NCI-H2081 (cell line): ENCODE measurements around the gene SULT2B1.
A peak's percentile ranks its signal among the peaks of the same experiment; 100 is the strongest.
"Not testable (repeated sequence)": the region's sequence is repeated elsewhere in the genome, so short reads cannot be mapped to it uniquely, and the experiment has no call there.

Experiments
- DNase-seq, 2 experiments: peaks; one replicate each; lab custom pipeline; 2025; lab: John Stamatoyannopoulos, UW

SULT2B1 gene

DNA sequence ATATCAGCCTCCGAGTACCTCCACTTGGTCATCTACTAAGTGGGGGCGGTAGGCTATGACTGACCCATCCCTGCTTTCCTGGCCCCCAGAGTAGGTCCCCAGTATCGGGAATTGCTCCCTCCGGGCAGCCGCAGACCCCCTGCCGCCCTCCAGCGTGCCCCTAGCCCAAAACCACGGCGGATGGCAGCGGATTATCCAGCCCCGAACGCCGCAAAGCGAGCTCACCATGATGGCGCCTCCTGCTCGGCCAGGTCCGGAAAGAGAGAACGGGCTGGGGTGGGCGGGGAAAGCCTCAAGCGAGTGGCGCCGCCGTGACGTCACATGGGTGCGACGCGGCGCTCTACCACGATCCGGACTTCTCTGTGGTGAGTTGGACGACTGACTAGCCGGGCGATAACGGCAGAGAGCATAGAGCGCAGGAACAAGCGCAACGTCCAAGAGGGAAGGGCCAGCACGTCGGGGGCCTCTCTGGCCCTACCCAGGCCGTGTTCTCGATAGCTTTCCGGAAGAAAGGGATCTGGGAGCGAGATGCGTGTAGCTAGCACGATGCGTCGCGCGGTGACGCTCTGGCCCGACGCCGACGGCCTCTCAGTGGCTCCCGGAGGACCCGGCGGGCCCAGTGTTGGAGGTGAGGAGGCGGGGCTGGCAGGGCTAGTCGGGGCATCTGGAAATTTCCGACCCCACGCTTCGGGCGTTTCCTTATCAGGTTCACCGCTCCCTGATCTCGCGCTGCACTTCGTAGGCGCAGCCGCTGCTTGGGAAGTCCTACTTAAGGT is 67.1 kb downstream of the SULT2B1 start, which contains the start of the genes RPL18 and SPHK2:
RPL18 (minus strand) TSS at position 263 of the 776 bp plus-strand sequence; CDS start at position 228, 35 bp downstream.
SPHK2 (plus strand) TSS at position 591 of the 776 bp plus-strand sequence. CDS start 1,009 bp downstream, outside the sequence.
- peak; percentile 97 to 99 for DNase-seq

- DNase-seq, result no peak
Observed at GRCh38 chr19:48619692-48620585, 68.0 kb downstream of the SULT2B1 start.

- DNase-seq, result no peak
Observed at GRCh38 chr19:48623556-48624066, 71.6 kb downstream of the SULT2B1 start.

DNA sequence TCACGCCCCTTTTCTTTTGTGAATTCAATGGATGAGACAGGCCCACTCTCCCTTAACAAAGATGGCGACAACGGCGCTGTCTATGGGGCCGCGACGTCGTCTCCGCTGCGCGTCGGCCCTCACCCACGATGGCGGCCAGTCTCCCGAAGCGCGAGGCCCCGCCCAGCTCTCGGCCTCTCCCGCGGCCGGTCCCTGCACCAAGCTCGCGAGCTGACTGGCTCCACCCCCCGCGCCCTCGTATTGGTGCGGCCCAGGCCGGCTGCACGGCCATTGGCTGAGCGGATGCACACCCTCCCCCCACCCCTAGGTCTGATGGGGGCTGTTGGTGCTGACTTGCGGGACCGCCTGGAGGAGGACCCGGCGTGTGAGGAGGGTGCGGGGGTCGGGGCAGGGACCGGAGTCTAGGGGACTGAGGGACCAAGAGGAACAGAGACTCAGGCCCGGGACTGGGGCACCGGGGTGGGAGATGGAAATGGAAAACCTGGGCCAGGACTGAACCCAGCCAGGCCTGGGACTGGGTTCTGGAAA is 72.2 kb downstream of the SULT2B1 start:
- DNase-seq, result peak; percentile 96 to 98

DNA sequence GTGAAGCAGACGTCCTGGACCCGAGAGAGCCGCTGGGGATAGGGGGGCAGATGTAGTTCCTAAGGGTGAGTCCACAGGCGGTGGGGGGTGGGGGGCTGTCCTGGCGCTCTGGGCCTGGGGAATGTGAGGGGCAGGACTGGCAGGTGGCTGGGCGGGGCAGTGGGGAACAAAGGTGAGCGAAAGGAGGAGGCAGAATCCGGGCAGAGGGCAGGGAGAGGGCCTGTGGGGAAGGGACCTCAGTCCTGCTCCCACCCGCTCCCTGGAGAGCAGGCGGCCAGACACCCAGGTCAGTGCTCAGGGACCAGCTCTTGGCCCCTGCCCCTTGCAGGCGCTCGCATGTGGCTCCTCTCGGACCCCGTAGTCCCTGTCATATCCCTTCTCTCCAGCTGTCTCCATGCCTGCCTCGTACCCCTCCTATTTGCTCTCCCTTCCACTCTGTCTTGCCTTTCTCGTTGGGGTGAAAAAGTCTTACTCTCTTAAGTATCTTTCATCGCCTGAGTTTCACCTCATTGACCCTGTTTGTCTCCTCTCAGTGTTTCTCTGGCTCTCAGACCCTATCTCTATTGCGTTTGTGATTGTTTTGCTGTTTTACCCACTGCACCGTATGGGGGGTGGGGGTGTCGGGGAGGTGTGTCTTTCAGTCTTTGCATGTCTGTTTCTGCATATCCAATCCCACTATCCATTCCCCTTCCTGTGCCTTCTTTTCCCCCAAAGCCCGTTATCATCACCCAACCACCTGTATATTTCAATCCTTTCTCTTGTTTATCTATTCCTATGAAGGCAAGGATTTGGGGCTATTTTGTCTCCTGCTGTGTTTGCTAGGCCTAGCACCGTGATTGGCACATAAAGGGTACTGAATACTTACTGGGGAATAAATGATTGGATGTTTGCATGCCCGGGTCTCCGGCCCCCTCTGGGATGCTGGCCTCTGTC is 73.1 kb downstream of the SULT2B1 start:
- no peak for DNase-seq

GRCh38 chr19:48625891-48626327 is 73.9 kb downstream of the SULT2B1 start:
- no peak for DNase-seq

DNA sequence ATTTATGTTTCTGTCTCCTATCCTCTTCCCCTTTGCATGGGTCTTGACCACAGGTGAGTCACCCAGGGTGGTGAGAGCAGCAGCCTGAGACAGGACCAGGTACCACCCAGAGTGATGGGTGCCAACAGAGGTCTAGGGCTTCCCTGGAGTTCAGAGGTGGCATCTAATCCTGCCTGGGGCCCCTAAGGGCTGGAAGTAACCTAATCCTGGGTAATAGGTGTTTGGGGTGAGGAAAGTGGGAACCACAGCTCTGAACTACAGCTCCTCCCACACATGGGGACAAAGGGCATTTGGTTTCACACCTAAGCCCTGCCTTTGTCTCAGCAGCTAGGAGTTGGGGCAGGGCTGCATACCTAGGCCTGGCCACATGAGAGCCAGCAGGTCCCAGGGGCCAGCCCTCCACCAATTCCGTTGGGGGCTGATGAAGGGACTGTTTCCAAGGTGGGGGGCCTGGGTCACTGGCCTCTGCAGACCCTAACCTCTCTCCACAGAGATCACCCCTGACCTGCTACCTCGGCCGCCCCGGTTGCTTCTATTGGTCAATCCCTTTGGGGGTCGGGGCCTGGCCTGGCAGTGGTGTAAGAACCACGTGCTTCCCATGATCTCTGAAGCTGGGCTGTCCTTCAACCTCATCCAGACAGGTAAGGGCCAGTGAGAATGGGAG is 75.4 kb downstream of the SULT2B1 start:
- DNase-seq, result no peak

GRCh38 chr19:48627865-48628314 is 75.9 kb downstream of the SULT2B1 start:
- no peak for DNase-seq

DNA sequence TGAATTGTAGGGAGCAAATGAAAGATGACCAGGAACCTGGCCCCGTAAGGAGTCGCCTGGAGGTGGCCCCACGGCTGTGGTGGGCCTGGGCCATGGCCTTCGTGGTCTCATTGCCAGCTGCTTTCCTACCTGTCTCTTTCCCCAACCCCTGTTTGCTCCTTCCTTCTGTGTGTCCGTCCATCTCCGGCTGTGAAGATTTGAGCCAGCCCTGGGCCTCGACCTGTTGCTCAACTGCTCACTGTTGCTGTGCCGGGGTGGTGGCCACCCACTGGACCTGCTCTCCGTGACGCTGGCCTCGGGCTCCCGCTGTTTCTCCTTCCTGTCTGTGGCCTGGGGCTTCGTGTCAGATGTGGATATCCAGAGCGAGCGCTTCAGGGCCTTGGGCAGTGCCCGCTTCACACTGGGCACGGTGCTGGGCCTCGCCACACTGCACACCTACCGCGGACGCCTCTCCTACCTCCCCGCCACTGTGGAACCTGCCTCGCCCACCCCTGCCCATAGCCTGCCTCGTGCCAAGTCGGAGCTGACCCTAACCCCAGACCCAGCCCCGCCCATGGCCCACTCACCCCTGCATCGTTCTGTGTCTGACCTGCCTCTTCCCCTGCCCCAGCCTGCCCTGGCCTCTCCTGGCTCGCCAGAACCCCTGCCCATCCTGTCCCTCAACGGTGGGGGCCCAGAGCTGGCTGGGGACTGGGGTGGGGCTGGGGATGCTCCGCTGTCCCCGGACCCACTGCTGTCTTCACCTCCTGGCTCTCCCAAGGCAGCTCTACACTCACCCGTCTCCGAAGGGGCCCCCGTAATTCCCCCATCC is 76.7 kb downstream of the SULT2B1 start:
- DNase-seq, result no peak

- DNase-seq, result no peak
Observed at GRCh38 chr19:48629297-48629598, 77.3 kb downstream of the SULT2B1 start.

- no peak for DNase-seq
Observed at GRCh38 chr19:48629599-48630295, 77.8 kb downstream of the SULT2B1 start.

DNA sequence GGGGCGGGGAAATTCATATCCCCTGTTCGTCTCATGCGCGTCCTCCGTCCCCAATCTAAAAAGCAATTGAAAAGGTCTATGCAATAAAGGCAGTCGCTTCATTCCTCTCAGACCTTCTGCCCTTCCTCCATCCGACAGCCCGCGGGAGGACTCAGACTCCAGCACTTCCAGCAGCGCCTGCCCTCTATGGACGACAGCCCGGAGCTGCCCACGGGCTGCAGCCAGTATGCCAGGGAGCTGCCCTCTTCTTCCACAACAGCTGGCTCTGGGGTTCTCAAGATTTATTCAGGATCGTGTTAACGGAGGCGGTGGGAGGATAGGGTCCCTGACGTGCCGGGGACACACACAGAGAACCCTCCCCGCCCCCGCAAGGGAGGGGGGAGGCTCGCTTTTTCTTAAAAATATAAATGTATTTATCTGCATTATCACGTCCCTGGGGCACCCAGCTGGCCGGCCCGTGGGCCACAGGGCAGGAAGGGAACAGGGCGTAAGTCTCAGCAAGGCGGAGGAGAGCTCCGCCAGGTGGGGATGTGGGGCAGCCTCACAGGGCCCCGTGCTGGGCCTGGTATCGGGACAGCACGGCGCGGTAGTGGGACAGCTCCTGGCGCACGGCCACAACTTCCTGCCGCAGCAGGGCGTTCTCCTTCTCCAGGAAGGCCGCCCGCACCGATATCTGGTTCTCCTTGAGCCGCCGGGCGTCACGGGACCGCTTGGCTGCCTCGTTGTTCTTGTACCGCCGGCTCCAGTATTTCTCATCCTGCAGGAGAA is 78.5 kb downstream of the SULT2B1 start:
- no peak for DNase-seq

DNA sequence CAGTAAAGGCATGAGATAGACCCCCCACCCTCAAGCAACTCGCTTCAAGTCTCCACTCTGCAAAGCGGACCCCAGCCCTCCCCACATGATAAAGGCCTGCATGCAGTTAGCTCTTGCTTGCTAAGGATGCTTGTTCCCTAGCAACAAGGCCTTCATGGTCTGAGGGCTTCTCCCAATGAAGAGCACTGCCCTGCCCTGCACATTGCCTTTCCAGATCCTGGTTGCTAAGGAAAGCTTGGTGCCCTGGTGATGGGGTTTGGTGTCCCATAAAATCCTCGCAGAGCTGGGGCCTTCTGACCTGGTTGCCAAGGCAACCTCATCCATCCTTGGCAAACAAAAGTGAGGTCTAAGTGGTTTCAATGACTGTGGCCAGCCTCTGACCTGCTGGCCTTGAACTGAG is 79.3 kb downstream of the SULT2B1 start:
- no peak for DNase-seq

DNA sequence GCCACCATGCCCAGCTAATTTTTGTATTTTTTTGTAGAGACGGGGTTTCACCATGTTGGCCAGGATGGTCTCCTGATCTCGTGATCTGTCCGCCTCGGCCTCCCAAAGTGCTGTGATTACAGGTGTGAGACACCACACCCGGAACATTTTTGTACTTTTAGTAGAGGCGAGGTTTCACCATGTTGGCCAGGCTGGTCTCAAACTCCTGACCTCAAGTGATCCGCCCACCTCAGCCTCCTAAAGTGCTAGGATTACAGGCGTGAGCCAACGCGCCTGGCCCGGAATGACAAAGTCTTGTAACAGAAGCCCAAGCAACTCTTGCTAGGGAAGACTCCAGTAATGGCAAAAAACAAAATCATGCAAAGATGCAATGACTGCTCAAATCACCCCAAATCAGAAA is 80.3 kb downstream of the SULT2B1 start:
- DNase-seq, result not testable (repeated sequence)

DNA sequence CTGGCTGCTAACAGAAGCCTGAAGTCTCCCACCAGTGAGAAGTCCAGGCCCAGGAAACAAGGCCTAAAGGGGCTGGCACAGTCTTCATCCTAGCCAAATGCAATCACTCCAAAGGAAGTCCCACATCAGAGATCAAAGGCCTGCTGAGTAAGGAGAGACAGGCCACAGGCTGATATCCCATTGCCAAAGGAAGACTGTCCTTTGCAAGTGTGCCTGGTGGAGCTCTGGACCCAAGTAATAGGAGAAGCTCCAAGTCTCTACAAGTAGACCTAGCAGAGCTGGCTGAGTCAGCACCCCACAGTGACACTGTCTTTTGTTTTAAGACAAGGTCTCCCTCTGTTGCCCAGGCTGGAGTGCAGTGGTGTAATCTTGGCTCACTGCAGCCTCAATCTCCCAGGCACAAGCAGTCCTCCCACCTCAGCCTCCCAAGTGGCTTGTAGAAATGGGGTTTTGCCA is 80.7 kb downstream of the SULT2B1 start:
- DNase-seq, result no peak

DNA sequence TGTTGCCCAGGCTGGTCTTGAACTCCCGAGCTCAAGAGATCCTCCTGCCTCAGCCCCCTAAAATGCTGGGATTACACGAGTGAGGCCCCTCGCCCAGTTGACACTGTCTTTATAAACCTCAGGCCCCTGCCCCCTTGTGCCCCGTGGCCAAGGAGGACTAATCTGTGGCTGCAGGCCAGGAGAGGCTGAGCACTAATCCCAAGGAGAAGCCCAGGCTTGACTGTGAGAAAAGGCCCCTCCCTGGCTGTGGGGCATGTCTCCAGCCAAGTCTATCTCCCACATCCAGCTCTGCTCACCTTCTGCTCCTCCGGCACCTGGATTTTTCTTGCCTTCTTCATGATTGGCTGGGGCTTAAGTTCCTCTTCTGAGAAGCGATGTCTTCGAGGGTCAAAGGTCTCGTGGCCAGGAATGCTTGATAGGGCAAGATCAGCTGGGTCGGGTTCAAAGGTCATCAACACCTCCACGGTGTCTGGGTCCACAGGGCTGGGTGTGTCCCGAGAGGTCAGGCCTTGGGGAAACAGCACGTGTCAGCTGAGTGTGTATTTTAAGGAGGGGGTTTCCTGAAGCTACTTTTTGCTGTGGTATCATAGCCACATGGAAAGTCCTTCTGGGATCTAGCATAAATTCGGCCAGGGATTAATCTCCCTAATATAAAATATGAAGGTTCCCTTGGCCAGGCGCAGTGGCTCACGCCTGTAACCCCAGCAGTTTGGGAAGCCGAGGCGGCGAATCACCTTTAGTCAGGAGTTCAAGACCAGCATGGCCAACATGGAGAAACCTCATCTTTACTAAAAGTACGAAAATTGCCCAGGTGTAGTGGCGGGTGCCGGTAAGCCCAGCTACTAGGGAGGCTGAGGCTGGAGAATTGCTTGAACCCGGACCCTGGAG is 81.4 kb downstream of the SULT2B1 start:
- DNase-seq, result no peak

- DNase-seq, result no peak
Observed at GRCh38 chr19:48634036-48634342, 82.0 kb downstream of the SULT2B1 start.
